LoVo (cell line): ENCODE data around the gene LAMC1.

Experiments used
- DNase-seq: peaks from one replicate; pipeline ENCODE4 v3.0.0-alpha.2; 2016; ENCODE audit warnings: low spot score

Gene LAMC1

GRCh38 chr1:183194527-183195141 lies 171.4 kb downstream of the LAMC1 start:
- DNase-seq = no peak

- peak; percentile 55 for DNase-seq
These were observed 171.9 kb downstream of the LAMC1 start for GRCh38 chr1:183195142-183195574.
